Activated CD4-positive, alpha-beta memory T cell treated with anti-CD3 and anti-CD28 coated beads for 36 hours (primary cell): ENCODE results near the gene F5. TPM values are rescaled to one million over a fixed set of nuclear protein-coding genes. Genes with fewer than 3 reads are reported as not detected.

Experiments
- CTCF ChIA-PET: fragments of 350-600 bp; sonication (Branson Sonifier 250); formaldehyde crosslinking; loops from one replicate; lab custom pipeline; 2021; ENCODE audit warnings: antibody characterized with exemption, inconsistent platforms; lab: Charles Lee
- POLR2A ChIA-PET: fragments of 350-600 bp; sonication (Branson Sonifier 250); formaldehyde crosslinking; loops from one replicate; lab custom pipeline; 2021; ENCODE audit warnings: antibody characterized with exemption; lab: Charles Lee
- DNase-seq: peaks from one replicate; pipeline ENCODE4 v3.0.0-alpha.2; 2020
- H3K27ac Mint-ChIP-seq: one replicate; pipeline ENCODE4 v1.8.0; 2021; ENCODE audit warnings: mixed read lengths
- H3K27me3 Mint-ChIP-seq: one replicate; pipeline ENCODE4 v1.8.0; 2021; ENCODE audit warnings: mixed read lengths
- H3K36me3 Mint-ChIP-seq: one replicate; pipeline ENCODE4 v1.8.0; 2021; ENCODE audit warnings: mixed read lengths
- H3K4me1 Mint-ChIP-seq: one replicate; pipeline ENCODE4 v1.8.0; 2021; ENCODE audit warnings: low read depth, mixed read lengths
- H3K4me3 Mint-ChIP-seq: one replicate; pipeline ENCODE4 v1.8.0; 2021; ENCODE audit warnings: mild to moderate bottlenecking, mixed read lengths
- H3K9me3 Mint-ChIP-seq: one replicate; pipeline ENCODE4 v1.8.0; 2021; ENCODE audit warnings: mixed read lengths
- intact Hi-C: fragments of 100-400 bp; cut with micrococcal nuclease; formaldehyde crosslinking; loops from one replicate; pipeline ENCODE4 v1.15.1; 2023
- total RNA-seq, 2 experiments: library from RNA; stranded (reverse); gene quantifications; one replicate each; pipeline ENCODE4 v1.2.3, GENCODE V29; 2021

Gene F5
- total RNA-seq, 2 experiments from 2014 or later: 50.8 to 51.1 TPM

- peaks cover 3% of the 10 kb centered on the region for H3K9me3 Mint-ChIP-seq
Measured at GRCh38 chr1:169565335-169566271, 20.7 kb downstream of the F5 start.

GRCh38 chr1:169563650-169564049 lies 22.6 kb downstream of the F5 start:
- intact Hi-C loops: no loop called here
- Mint-ChIP-seq H3K9me3 (peaks cover 3% of the 10 kb centered on the region), H3K27me3 (no peaks in the 10 kb centered on the region), H3K4me1 (peaks cover 16% of the 10 kb centered on the region), H3K36me3 (peaks cover 61% of the 10 kb centered on the region), H3K27ac (no peak overlapping the region), H3K4me3 (no peak overlapping the region)
- DNase-seq: no peak
- POLR2A ChIA-PET: no interaction called here
- CTCF ChIA-PET: interaction anchor here (0.7 kb wide), 1 partner anchor 17 kb away, joined by 4 read pairs; no protein-coding TSS in a partner anchor

More at GRCh38 chr1:169565335-169566271, 20.7 kb downstream of the F5 start:
- Mint-ChIP-seq H3K27ac (peak overlapping the region; percentile 24), H3K4me1 (peaks cover 16% of the 10 kb centered on the region), H3K36me3 (peaks cover 51% of the 10 kb centered on the region), H3K4me3 (no peak overlapping the region), H3K27me3 (no peaks in the 10 kb centered on the region)
- ChIA-PET POLR2A (no interaction called here), CTCF (interaction anchor here (1.4 kb wide), 1 partner anchor 147 kb away, joined by 9 read pairs; no protein-coding TSS in a partner anchor)
- intact Hi-C loops: no loop called here
- no peak for DNase-seq

GRCh38 chr1:169563019-169563615 lies 23.2 kb downstream of the F5 start:
- DNase-seq: no peak
- Mint-ChIP-seq H3K27ac (no peak overlapping the region), H3K4me3 (no peak overlapping the region), H3K36me3 (peaks cover 64% of the 10 kb centered on the region), H3K4me1 (peaks cover 16% of the 10 kb centered on the region), H3K9me3 (peaks cover 3% of the 10 kb centered on the region), H3K27me3 (no peaks in the 10 kb centered on the region)
- ChIA-PET POLR2A (no interaction called here), CTCF (interaction anchor here (0.9 kb wide), 1 partner anchor 12 kb away, joined by 3 read pairs; no protein-coding TSS in a partner anchor)
- intact Hi-C loops: no loop called here

- Mint-ChIP-seq H3K27me3 (no peaks in the 10 kb centered on the region), H3K9me3 (peaks cover 3% of the 10 kb centered on the region), H3K4me1 (peaks cover 16% of the 10 kb centered on the region), H3K27ac (no peak overlapping the region), H3K36me3 (peaks cover 69% of the 10 kb centered on the region), H3K4me3 (no peak overlapping the region)
- no peak for DNase-seq
- ChIA-PET POLR2A (no interaction called here), CTCF (interaction anchor here (0.6 to 1.5 kb wide), 3 partner anchors 11 to 82 kb away, joined by 3 to 4 read pairs (median 3); no protein-coding TSS in a partner anchor)
- intact Hi-C loops: no loop called here
Measured at GRCh38 chr1:169561692-169562091, 24.6 kb downstream of the F5 start.

- H3K36me3 Mint-ChIP-seq: peaks cover 71% of the 10 kb centered on the region
- no peaks in the 10 kb centered on the region for H3K4me1 Mint-ChIP-seq
- intact Hi-C loops: no loop called here
- peaks cover 1% of the 10 kb centered on the region for H3K27me3 Mint-ChIP-seq
- no peak overlapping the region for H3K4me3 Mint-ChIP-seq
- POLR2A ChIA-PET: no interaction called here
- H3K27ac Mint-ChIP-seq: no peak overlapping the region
- CTCF ChIA-PET: interaction anchor here (0.9 to 1.4 kb wide), 2 partner anchors 11 to 252 kb away, joined by 3 to 4 read pairs; no protein-coding TSS in a partner anchor
- no peaks in the 10 kb centered on the region for H3K9me3 Mint-ChIP-seq
- no peak for DNase-seq
Measured at GRCh38 chr1:169557131-169557530, 29.1 kb downstream of the F5 start.

- ChIA-PET POLR2A (no interaction called here), CTCF (interaction anchor here (0.7 to 4.1 kb wide), 10 partner anchors 11 to 182 kb away, joined by 3 to 18 read pairs (median 5); partner anchors contain the start of gene F5)
- H3K4me3 Mint-ChIP-seq: no peak overlapping the region
- no peak for DNase-seq
- H3K27ac Mint-ChIP-seq: no peak overlapping the region
- H3K36me3 Mint-ChIP-seq: peaks cover 61% of the 10 kb centered on the region
- no peaks in the 10 kb centered on the region for H3K4me1 Mint-ChIP-seq
- H3K9me3 Mint-ChIP-seq: no peaks in the 10 kb centered on the region
- no peaks in the 10 kb centered on the region for H3K27me3 Mint-ChIP-seq
- intact Hi-C loops: loop anchor here (1.0 kb wide), 2 partner anchors 161 to 259 kb away; partner anchors contain the start of gene SELL
Measured at GRCh38 chr1:169550294-169550693, 36.0 kb downstream of the F5 start.

DNA sequence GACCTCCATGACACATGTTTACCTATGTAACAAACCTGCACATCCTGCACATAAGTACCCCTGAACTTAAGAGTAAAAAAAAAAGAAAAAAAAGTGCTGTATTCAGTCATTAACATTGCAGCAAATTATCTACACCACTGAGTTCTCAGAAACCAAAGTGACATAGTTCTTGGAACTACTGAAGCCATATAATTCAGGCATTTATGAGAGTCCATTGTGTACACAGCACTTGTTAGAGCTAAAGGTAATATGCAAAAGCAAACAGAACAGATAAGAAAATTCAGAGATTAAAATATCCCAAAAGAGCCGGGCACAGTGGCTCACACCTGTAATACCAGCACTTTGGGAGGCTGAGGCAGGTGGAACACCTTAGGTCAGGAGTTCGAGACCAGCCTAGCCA lies 38.0 kb downstream of the F5 start:
- CTCF ChIA-PET: interaction anchor here (1.1 to 1.5 kb wide), 4 partner anchors 38 to 261 kb away, joined by 3 to 6 read pairs (median 4); partner anchors contain the start of gene F5
- Mint-ChIP-seq H3K36me3 (peaks cover 56% of the 10 kb centered on the region), H3K27me3 (no peaks in the 10 kb centered on the region), H3K4me3 (no peak overlapping the region), H3K4me1 (no peaks in the 10 kb centered on the region), H3K9me3 (no peaks in the 10 kb centered on the region), H3K27ac (no peak overlapping the region)
- POLR2A ChIA-PET: no interaction called here
- intact Hi-C loops: loop anchor here (5.0 kb wide), 2 partner anchors 61 to 946 kb away; partner anchors contain the start of gene SLC19A2
- no peak for DNase-seq

- peak; percentile 49 for DNase-seq
- ChIA-PET POLR2A (no interaction called here), CTCF (interaction anchor here (0.6 to 2.7 kb wide), 22 partner anchors 8 to 1204 kb away, joined by 3 to 16 read pairs (median 4); partner anchors contain the start of gene CCDC181)
- intact Hi-C loops: loop anchor here (1.0 to 5.0 kb wide), 3 partner anchors 59 to 944 kb away; partner anchors contain the start of gene SLC19A2
- Mint-ChIP-seq H3K27ac (no peak overlapping the region), H3K4me1 (no peaks in the 10 kb centered on the region), H3K27me3 (no peaks in the 10 kb centered on the region), H3K36me3 (peaks cover 58% of the 10 kb centered on the region), H3K9me3 (no peaks in the 10 kb centered on the region), H3K4me3 (no peak overlapping the region)
Measured at GRCh38 chr1:169546087-169546995, 39.9 kb downstream of the F5 start.

DNA sequence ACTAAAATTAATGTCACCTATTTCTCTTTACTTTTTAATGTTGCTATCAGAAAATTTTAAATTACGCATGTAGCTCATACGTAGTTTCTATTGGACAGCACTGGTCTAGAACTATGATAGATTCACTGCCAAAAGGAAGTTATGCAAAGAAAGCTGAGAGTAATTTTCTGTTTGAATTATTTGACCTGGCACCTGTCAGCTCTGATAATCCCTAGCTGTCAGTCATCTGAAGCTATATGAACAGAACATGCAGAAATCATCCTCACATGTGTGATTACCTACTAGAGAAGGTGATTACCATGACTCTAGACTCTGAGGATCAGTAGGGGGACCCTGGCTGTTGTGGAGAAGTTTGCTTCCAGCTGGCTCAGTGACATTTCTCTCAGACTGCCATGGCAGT lies 40.8 kb downstream of the F5 start:
- intact Hi-C loops: loop anchor here (5.0 kb wide), 2 partner anchors 58 to 943 kb away; partner anchors contain the start of gene SLC19A2
- CTCF ChIA-PET: interaction anchor here (1.0 to 2.7 kb wide), 9 partner anchors 9 to 1203 kb away, joined by 3 to 16 read pairs (median 5); partner anchors contain the start of gene BLZF1
- H3K27ac Mint-ChIP-seq: no peak overlapping the region

GRCh38 chr1:169538998-169539871 lies 47.0 kb downstream of the F5 start:
- no peak for DNase-seq
- ChIA-PET CTCF (interaction anchor here (1.3 kb wide), 1 partner anchor 936 kb away, joined by 5 read pairs; no protein-coding TSS in a partner anchor), POLR2A (no interaction called here)
- intact Hi-C loops: no loop called here
- Mint-ChIP-seq H3K9me3 (no peaks in the 10 kb centered on the region), H3K27ac (no peak overlapping the region), H3K4me1 (no peaks in the 10 kb centered on the region), H3K27me3 (no peaks in the 10 kb centered on the region), H3K4me3 (no peak overlapping the region), H3K36me3 (peaks cover 46% of the 10 kb centered on the region)

More for the DNA sequence above, 40.8 kb downstream of the F5 start:
- peaks cover 56% of the 10 kb centered on the region for H3K36me3 Mint-ChIP-seq
- no peak overlapping the region for H3K4me3 Mint-ChIP-seq
- H3K27me3 Mint-ChIP-seq: no peaks in the 10 kb centered on the region
- no peak for DNase-seq
- POLR2A ChIA-PET: no interaction called here
- H3K4me1 Mint-ChIP-seq: no peaks in the 10 kb centered on the region
- no peaks in the 10 kb centered on the region for H3K9me3 Mint-ChIP-seq
